Progenitor cell of endocrine pancreas (in vitro differentiated cells): ENCODE results near the gene MYLK. TPM values are rescaled to one million over a fixed set of nuclear protein-coding genes. Genes with fewer than 3 reads are reported as not detected.

Source experiments
- DNase-seq: peaks from one replicate; pipeline ENCODE4 v3.0.0; 2021; ENCODE audit warnings: low spot score; ENCODE audit not compliant: unreplicated experiment
- H3K27ac Mint-ChIP-seq: 2 replicates; pipeline ENCODE4 v1.8.0; 2021; ENCODE audit warnings: mild to moderate bottlenecking, moderate library complexity, mixed read lengths
- H3K27me3 Mint-ChIP-seq: 2 replicates; pipeline ENCODE4 v1.8.0; 2021; ENCODE audit warnings: mixed read lengths
- H3K36me3 Mint-ChIP-seq: 2 replicates; pipeline ENCODE4 v1.8.0; 2022; ENCODE audit warnings: mixed read lengths; ENCODE audit not compliant: insufficient read depth
- H3K4me1 Mint-ChIP-seq: 2 replicates; pipeline ENCODE4 v1.8.0; 2021; ENCODE audit warnings: low read depth, mixed read lengths
- H3K4me3 Mint-ChIP-seq: 2 replicates; pipeline ENCODE4 v1.8.0; 2021; ENCODE audit warnings: low read depth, mild to moderate bottlenecking, moderate library complexity, mixed read lengths
- H3K9me3 Mint-ChIP-seq: 2 replicates; pipeline ENCODE4 v1.8.0; 2021; ENCODE audit warnings: low read depth, mixed read lengths
- total RNA-seq: library from RNA; stranded (reverse); gene quantifications from 2 replicates; pipeline ENCODE4 v1.2.1, GENCODE V29; 2021
- TF ChIP-seq, protein P1 (sequence below): fragments of 200-600 bp; sonication (generic); IDR thresholded peaks from one replicate; pipeline ENCODE4 v1.5.0; 2021; ENCODE audit warnings: antibody characterized with exemption, mild to moderate bottlenecking; ENCODE audit not compliant: unreplicated experiment

Gene MYLK
- total RNA-seq, 1 donor from 2014 or later: 1.1 TPM

DNA sequence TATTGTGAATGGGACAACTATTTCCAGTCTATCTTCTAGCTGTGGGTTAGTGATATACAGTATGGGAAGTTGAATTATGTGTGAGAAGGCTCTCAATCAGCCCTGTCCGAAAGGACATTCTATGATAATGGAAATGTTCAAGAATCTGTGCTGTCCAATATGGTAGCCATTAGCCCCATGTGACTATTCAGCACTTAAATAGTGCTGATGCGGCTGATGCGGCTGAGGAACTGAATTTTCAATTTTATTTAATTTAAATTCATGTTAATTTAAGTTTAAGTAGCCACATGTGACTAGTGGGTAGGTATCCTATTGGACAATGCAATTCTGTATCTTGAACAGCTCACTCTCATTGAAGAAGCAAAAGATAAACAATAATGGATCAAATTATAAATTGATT lies 98.5 kb downstream of the MYLK start:
- H3K36me3 Mint-ChIP-seq: no peaks in the 10 kb centered on the region
- no peaks in the 10 kb centered on the region for H3K9me3 Mint-ChIP-seq
- H3K27me3 Mint-ChIP-seq: peaks cover 6% of the 10 kb centered on the region
- TF ChIP-seq, protein P1, sequence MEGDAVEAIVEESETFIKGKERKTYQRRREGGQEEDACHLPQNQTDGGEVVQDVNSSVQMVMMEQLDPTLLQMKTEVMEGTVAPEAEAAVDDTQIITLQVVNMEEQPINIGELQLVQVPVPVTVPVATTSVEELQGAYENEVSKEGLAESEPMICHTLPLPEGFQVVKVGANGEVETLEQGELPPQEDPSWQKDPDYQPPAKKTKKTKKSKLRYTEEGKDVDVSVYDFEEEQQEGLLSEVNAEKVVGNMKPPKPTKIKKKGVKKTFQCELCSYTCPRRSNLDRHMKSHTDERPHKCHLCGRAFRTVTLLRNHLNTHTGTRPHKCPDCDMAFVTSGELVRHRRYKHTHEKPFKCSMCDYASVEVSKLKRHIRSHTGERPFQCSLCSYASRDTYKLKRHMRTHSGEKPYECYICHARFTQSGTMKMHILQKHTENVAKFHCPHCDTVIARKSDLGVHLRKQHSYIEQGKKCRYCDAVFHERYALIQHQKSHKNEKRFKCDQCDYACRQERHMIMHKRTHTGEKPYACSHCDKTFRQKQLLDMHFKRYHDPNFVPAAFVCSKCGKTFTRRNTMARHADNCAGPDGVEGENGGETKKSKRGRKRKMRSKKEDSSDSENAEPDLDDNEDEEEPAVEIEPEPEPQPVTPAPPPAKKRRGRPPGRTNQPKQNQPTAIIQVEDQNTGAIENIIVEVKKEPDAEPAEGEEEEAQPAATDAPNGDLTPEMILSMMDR: no peak
- H3K4me3 Mint-ChIP-seq: no peak overlapping the region
- no peak for DNase-seq
- no peak overlapping the region for H3K27ac Mint-ChIP-seq
- H3K4me1 Mint-ChIP-seq: peaks cover 15% of the 10 kb centered on the region

DNA sequence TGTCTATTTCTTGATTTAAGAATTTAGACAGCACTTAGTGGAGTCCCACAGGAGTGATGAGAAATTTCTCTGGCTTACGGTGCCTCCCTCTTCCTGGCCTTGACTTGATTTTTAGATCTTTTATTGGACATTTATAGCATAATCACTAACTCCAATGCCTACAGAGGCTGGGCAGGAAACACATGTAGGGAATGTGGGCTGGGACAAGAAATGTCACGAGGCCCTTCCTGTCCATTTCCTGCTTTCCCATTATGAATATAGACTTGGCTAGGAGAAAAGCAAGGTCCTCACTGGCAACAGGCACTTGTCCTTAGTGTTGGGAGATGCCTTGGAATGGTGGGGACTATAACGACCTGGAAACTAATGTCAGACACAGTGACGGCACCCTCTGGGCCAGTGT lies 100.3 kb downstream of the MYLK start:
- no peaks in the 10 kb centered on the region for H3K9me3 Mint-ChIP-seq
- H3K36me3 Mint-ChIP-seq: no peaks in the 10 kb centered on the region
- peaks cover 8% of the 10 kb centered on the region for H3K4me1 Mint-ChIP-seq
- TF ChIP-seq, protein P1: no peak
- no peak overlapping the region for H3K27ac Mint-ChIP-seq
- H3K4me3 Mint-ChIP-seq: no peak overlapping the region
- DNase-seq: no peak
- H3K27me3 Mint-ChIP-seq: peaks cover 4% of the 10 kb centered on the region

DNA sequence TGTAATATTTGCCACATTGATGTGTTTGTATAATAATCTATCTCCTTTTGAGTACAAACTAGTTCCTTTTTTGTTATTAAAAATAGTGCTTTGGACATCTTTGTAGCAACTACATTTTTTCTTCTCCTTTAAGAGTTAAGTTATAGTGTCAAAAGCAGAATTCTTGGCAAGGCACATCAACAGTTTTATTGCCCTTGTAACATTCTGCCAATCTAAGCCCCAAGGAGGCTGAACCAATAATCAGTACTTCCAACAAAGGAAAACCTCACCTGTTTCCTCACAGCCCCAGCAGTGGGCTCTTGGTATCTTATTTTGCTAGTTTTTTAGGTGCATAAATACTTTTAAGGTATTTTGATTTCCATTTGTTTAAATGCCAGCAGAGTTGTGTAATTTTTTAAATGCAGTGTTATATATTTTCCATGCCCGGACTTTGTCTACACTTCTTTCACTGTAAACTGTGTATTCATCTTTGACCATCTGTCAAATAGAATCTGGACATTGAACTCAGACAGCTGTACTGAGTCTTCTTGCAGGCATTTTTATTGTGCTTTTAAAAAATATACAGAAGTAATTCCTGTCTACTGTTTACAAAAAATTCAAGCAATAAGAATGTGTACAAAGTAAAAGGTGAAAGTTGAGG lies 101.0 kb downstream of the MYLK start:
- Mint-ChIP-seq H3K4me3 (no peak overlapping the region), H3K9me3 (no peaks in the 10 kb centered on the region)

DNA sequence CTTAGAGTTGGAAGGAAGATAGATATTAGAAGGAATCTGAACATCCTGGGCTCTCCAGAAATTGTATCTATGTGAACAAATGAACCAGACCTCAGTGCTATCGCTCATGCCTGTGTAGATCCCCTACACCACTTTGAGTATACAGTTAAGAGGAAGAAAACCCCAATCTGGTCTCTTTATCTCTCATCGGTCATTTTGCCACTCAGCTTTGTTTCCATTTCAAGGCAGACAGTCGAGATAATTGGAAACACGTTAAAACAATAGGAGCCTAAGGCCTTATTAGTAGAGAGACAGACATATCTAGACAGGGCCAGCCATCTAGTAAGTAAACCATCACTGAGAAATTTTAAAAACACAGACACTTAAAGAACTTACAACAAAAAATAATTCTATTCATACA lies 101.6 kb downstream of the MYLK start:
- TF ChIP-seq, protein P1: no peak
- Mint-ChIP-seq H3K4me1 (no peaks in the 10 kb centered on the region), H3K9me3 (no peaks in the 10 kb centered on the region), H3K4me3 (no peak overlapping the region), H3K27ac (no peak overlapping the region), H3K27me3 (peaks cover 4% of the 10 kb centered on the region), H3K36me3 (no peaks in the 10 kb centered on the region)
- DNase-seq: no peak

More for the DNA sequence above, 101.0 kb downstream of the MYLK start:
- Mint-ChIP-seq H3K27ac (no peak overlapping the region), H3K4me1 (peaks cover 3% of the 10 kb centered on the region), H3K27me3 (peaks cover 4% of the 10 kb centered on the region), H3K36me3 (no peaks in the 10 kb centered on the region)
- TF ChIP-seq, protein P1: no peak
- DNase-seq: no peak

DNA sequence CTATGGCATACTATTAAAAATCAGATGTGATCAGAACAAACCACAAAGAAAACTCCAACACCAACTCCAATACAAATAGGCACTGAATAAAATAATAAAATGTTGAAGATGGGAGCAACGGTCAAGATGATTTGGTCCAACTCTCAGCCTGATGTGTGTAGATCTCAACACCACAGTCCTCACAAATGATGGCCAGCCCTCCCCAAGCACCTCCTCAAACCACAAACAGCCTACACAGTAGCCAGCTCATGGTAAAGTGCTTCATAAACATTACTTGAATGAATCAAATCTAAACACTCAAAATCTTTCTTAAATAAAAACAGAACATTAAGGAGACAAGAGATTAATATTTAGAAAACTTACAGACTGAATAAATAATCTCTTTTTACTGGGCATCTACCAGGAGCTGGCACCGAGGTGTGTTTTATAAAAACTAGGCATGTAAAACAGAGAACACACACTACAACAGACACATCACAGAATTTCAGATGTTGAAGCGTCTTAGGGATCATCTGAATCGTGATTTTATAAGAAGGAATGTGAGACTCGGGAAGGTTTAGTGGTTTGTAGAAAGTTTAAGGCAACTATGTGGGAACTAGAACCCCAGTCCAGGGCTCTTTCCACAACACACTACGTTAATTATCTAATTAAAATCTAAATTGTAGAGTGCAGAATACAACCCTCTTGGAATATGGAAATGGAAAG lies 102.4 kb downstream of the MYLK start:
- Mint-ChIP-seq H3K27ac (no peak overlapping the region), H3K9me3 (no peaks in the 10 kb centered on the region), H3K4me1 (no peaks in the 10 kb centered on the region), H3K36me3 (no peaks in the 10 kb centered on the region), H3K4me3 (no peak overlapping the region), H3K27me3 (peaks cover 4% of the 10 kb centered on the region)
- DNase-seq: no peak
- TF ChIP-seq, protein P1: no peak
